ENCODE results near the gene LEFTY2. TPM values are rescaled to one million over a fixed set of nuclear protein-coding genes. Genes with fewer than 3 reads are reported as not detected.

The LEFTY2 gene
- total and polyA plus RNA-seq, 2 donors (not counting 1 experiment from before 2014, with no cell fraction given): 0.21 TPM; not detected in 1

DNA sequence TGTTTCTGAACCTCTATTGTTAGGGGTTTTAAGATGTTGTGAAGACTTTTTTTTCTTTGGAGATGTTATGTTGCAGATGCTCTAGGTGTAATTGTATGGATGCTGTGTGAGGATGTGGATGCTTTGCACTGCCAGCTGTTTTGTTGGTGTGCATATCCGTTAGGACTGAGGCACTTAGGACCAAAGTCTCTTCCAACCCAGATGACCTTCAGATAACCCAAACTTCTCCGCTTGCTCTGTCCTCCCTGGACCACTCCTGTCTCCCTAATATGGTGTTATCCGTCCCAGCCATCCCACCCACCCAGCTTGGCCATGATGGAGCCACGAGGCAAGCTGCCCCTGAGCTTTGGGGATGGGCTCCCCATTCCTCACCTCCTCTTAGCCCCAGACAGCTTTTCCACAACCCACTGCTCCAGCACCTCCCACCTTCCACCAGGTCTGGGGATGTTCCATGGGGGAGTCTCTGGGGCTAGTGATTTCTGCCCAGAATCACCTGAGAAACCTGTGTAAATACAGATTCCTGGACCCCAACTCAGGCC, 5.1 kb upstream of the LEFTY2 start:
- DNase-seq (no peak), ATAC-seq (ENCODE audit: low read depth) (no peak)
- Histone ChIP-seq H3K27me3 (replicated peaks in 1 of 4; ENCODE audit: control extremely low read depth in 1 of 4, control insufficient read depth in 3 of 4, insufficient read depth in 4 of 4, low read length in 3 of 4) (peaks cover 0 to 21% (median 3%) of the 10 kb centered on the region in 4 experiments), H3K4me2 (replicated peaks; ENCODE audit: low read depth, low read length, poor library complexity, severe bottlenecking) (no peak overlapping the region), H3K9ac (ENCODE audit: low read length) (no peak overlapping the region), H3K4me1 (ENCODE audit: control insufficient read depth in 2 of 2, insufficient read depth in 2 of 2, low read length in 2 of 2) (peaks cover 8 to 11% of the 10 kb centered on the region in 2 donors), H3K79me2 (ENCODE audit: control insufficient read depth, insufficient read depth, low read length) (no peaks in the 10 kb centered on the region), H3K4me3 (ENCODE audit: control extremely low read depth in 1 of 5, extremely low read depth in 1 of 5, insufficient read depth in 1 of 5, low read depth in 2 of 5, low read length in 4 of 5) (no peak overlapping the region), H3K36me3 (replicated peaks in 1 of 2; ENCODE audit: control extremely low read depth in 1 of 2, control insufficient read depth in 1 of 2, extremely low read depth in 1 of 2, insufficient read depth in 2 of 2, low read length in 1 of 2) (no peaks in the 10 kb centered on the region), H3K27ac (ENCODE audit: low read length in 2 of 2) (no peak overlapping the region), H4K20me1 (ENCODE audit: control insufficient read depth, insufficient read depth, low read length, poor library complexity, severe bottlenecking) (no peaks in the 10 kb centered on the region), H3K9me3 (ENCODE audit: control extremely low read depth in 1 of 3, control insufficient read depth in 2 of 3, insufficient read depth in 1 of 3, low read length in 2 of 3) (no peaks in the 10 kb centered on the region), H2AFZ (ENCODE audit: insufficient read depth, low read depth, low read length, poor library complexity, severe bottlenecking) (no peak overlapping the region)
- peaks cover 11% of the 10 kb centered on the region for H3K4me1 Mint-ChIP-seq
- ChIA-PET POLR2A (no interaction called here), CTCF (interaction anchor here (1.2 kb wide), 1 partner anchor 38 kb away, joined by 3 read pairs; no protein-coding TSS in a partner anchor)
- H3K27me3 Mint-ChIP-seq: peaks cover 30% of the 10 kb centered on the region
- H3K27ac Mint-ChIP-seq: no peak overlapping the region
- no peaks in the 10 kb centered on the region for H3K9me3 Mint-ChIP-seq (ENCODE audit: insufficient read depth)
- no peak overlapping the region for H3K4me3 Mint-ChIP-seq
- TF ChIP-seq CTCF (IDR thresholded peaks at IDR 0.05): no peak
- TF ChIP-seq EZH2 (IDR thresholded peaks at IDR 0.05; ENCODE audit: borderline replicate concordance, insufficient read depth, low read depth, low read length, poor library complexity, severe bottlenecking): no peak
- 95% methylated on average over 3 of the region's 4 CpGs for whole genome bisulfite sequencing (ENCODE audit: insufficient coverage)
- intact Hi-C loops (cut with micrococcal nuclease): no loop called here

GRCh38 chr1:225945564-225945963, 4.5 kb upstream of the LEFTY2 start:
- Mint-ChIP-seq H3K27me3 (peaks cover 24% of the 10 kb centered on the region), H3K4me3 (no peak overlapping the region), H3K9me3 (ENCODE audit: insufficient read depth) (no peaks in the 10 kb centered on the region), H3K4me1 (peaks cover 11% of the 10 kb centered on the region), H3K27ac (no peak overlapping the region)
- Histone ChIP-seq H3K79me2 (ENCODE audit: control insufficient read depth, insufficient read depth, low read length) (no peaks in the 10 kb centered on the region), H3K4me3 (ENCODE audit: control extremely low read depth in 1 of 5, extremely low read depth in 1 of 5, insufficient read depth in 1 of 5, low read depth in 2 of 5, low read length in 4 of 5) (no peak overlapping the region), H3K9ac (ENCODE audit: low read length) (no peak overlapping the region), H3K4me2 (replicated peaks; ENCODE audit: low read depth, low read length, poor library complexity, severe bottlenecking) (no peak overlapping the region), H3K9me3 (ENCODE audit: control extremely low read depth in 1 of 3, control insufficient read depth in 2 of 3, insufficient read depth in 1 of 3, low read length in 2 of 3) (no peaks in the 10 kb centered on the region), H4K20me1 (ENCODE audit: control insufficient read depth, insufficient read depth, low read length, poor library complexity, severe bottlenecking) (no peaks in the 10 kb centered on the region), H3K27ac (ENCODE audit: low read length in 2 of 2) (no peak overlapping the region), H3K36me3 (replicated peaks in 1 of 2; ENCODE audit: control extremely low read depth in 1 of 2, control insufficient read depth in 1 of 2, extremely low read depth in 1 of 2, insufficient read depth in 2 of 2, low read length in 1 of 2) (no peaks in the 10 kb centered on the region), H3K27me3 (replicated peaks in 1 of 4; ENCODE audit: control extremely low read depth in 1 of 4, control insufficient read depth in 3 of 4, insufficient read depth in 4 of 4, low read length in 3 of 4) (peaks cover 0 to 15% (median 0%) of the 10 kb centered on the region in 4 experiments), H3K4me1 (ENCODE audit: control insufficient read depth in 2 of 2, insufficient read depth in 2 of 2, low read length in 2 of 2) (peaks cover 8 to 11% of the 10 kb centered on the region in 2 donors), H2AFZ (ENCODE audit: insufficient read depth, low read depth, low read length, poor library complexity, severe bottlenecking) (no peak overlapping the region)
- ATAC-seq (ENCODE audit: low read depth): no peak
- no peak for DNase-seq
- TF ChIP-seq CTCF (IDR thresholded peaks at IDR 0.05) (no peak), EZH2 (IDR thresholded peaks at IDR 0.05; ENCODE audit: borderline replicate concordance, insufficient read depth, low read depth, low read length, poor library complexity, severe bottlenecking) (no peak)
- CTCF ChIA-PET: interaction anchor here (0.7 to 1.4 kb wide), 6 partner anchors 27 to 472 kb away, joined by 3 to 4 read pairs (median 3); partner anchors contain the start of gene SRP9
- WGBS (ENCODE audit: insufficient coverage): 100% methylated on average over 3 of the region's 4 CpGs
- POLR2A ChIA-PET: interaction anchor here (0.6 kb wide), 1 partner anchor 519 kb away, joined by 4 read pairs; no protein-coding TSS in a partner anchor
- intact Hi-C loops (cut with micrococcal nuclease): loop anchor here (1.0 kb wide), 1 partner anchor 48 kb away; no protein-coding TSS in a partner anchor
